NCI-H82 treated with DMSO at 0.1 percent for 48 hours (cell line): ENCODE measurements around the gene PDE6B.
"Not testable (repeated sequence)": the region's sequence is repeated elsewhere in the genome, so short reads cannot be mapped to it uniquely, and the experiment has no call there.

ENCODE experiments used
- DNase-seq: peaks from one replicate; lab custom pipeline; 2025; ENCODE audit not compliant: unreplicated experiment; lab: John Stamatoyannopoulos, UW

PDE6B gene

GRCh38 chr4:668219-668618, 42.8 kb downstream of the PDE6B start:
- DNase-seq: not testable (repeated sequence)

GRCh38 chr4:669806-670559, 44.6 kb downstream of the PDE6B start:
- DNase-seq: peak; percentile 6

GRCh38 chr4:671769-672168, 46.4 kb downstream of the PDE6B start:
- DNase-seq: no peak

- DNase-seq: no peak
Measured at GRCh38 chr4:673349-674091, 48.1 kb downstream of the PDE6B start.

GRCh38 chr4:674172-675035, 49.0 kb downstream of the PDE6B start, which contains the start of the genes ATP5ME and MYL5:
Gene ATP5ME (minus strand): TSS chr4:674276. CDS start chr4:674247, 29 bp downstream.
Gene MYL5 (plus strand): TSS chr4:674542. CDS start chr4:678027, 3,485 bp downstream.
- peak; percentile 67 for DNase-seq

- no peak for DNase-seq
Measured at GRCh38 chr4:675036-675882, 49.9 kb downstream of the PDE6B start.

GRCh38 chr4:675980-676870, 50.9 kb downstream of the PDE6B start:
- DNase-seq: no peak

- no peak for DNase-seq
Measured at GRCh38 chr4:676871-677235, 51.5 kb downstream of the PDE6B start.

- no peak for DNase-seq
Measured at GRCh38 chr4:677431-678293, 52.3 kb downstream of the PDE6B start.

GRCh38 chr4:678331-679103, 53.1 kb downstream of the PDE6B start:
- DNase-seq: no peak

GRCh38 chr4:679104-679481, 53.7 kb downstream of the PDE6B start:
- DNase-seq: no peak

GRCh38 chr4:679629-680028, 54.3 kb downstream of the PDE6B start:
- DNase-seq: no peak

GRCh38 chr4:680091-680490, 54.7 kb downstream of the PDE6B start:
- no peak for DNase-seq

- no peak for DNase-seq
Measured at GRCh38 chr4:680551-680927, 55.2 kb downstream of the PDE6B start.

GRCh38 chr4:680928-681645, 55.7 kb downstream of the PDE6B start:
- no peak for DNase-seq

GRCh38 chr4:681736-682451, 56.5 kb downstream of the PDE6B start:
- peak; percentile 1 for DNase-seq
